HepG2 (cell line): ENCODE measurements around the gene RASGRP1. TPM values are rescaled to one million over a fixed set of nuclear protein-coding genes. Genes with fewer than 3 reads are reported as not detected.

Experiments used
- ATAC-seq: fragments of 200-7000 bp; cut with Tn5 transposase; 3 replicates; pipeline ENCODE4 v1.9.1; 2020; ENCODE audit warnings: mild to moderate bottlenecking, moderate library complexity
- BruUV-seq: library from RNA; stranded (reverse); fragments of 400-500 nt; replicated peaks from 2 replicates; lab custom pipeline; 2021; lab: Mats Ljungman, UMichigan
- CTCF ChIA-PET: fragments of 300-600 bp; formaldehyde crosslinking; extraction: SDS; loops from one replicate; lab custom pipeline; 2021; ENCODE audit warnings: low total read pairs, inconsistent platforms, low intra/inter-chr PET ratio; lab: Yijun Ruan, JAX
- POLR2A ChIA-PET: fragments of 350-600 bp; sonication (Branson Sonifier 250); formaldehyde crosslinking; loops from one replicate; lab custom pipeline; 2020; ENCODE audit warnings: antibody characterized with exemption, inconsistent platforms; lab: Yijun Ruan, JAX
- DNase-seq: peaks from one replicate; pipeline ENCODE4 v3.0.0-alpha.2; 2015; ENCODE audit warnings: low spot score
- FAIRE-seq: peaks from 3 replicates; lab custom pipeline; 2011; peaks lifted over from hg19 to GRCh38; lab: Jason Lieb, UNC
- H2AFZ ChIP-seq: one replicate; pipeline ENCODE4 v1.6.1; 2011; ENCODE audit warnings: low read length, inconsistent platforms
- H3K27ac ChIP-seq: fragments of 300-600 bp; 3 replicates; pipeline ENCODE4 v1.8.0; 2011; ENCODE audit warnings: mixed run types, mild to moderate bottlenecking, mixed read lengths, low read length, inconsistent platforms; ENCODE audit not compliant: insufficient read depth; ENCODE audit errors: extremely low read length
- H3K27me3 ChIP-seq, 2 experiments: fragments of 200-600 bp in 1 of 2; 2 replicates in 1 of 2; 3 replicates in 1 of 2; pipeline versions ENCODE4 v1.6.0 to v1.8.0; 2011; ENCODE audit warnings: low read length in 2 of 2, mild to moderate bottlenecking in 2 of 2, moderate library complexity in 2 of 2, inconsistent platforms in 1 of 2; ENCODE audit not compliant: insufficient read depth in 2 of 2, control insufficient read depth in 1 of 2
- H3K36me3 ChIP-seq, 2 experiments: fragments of 200-600 bp in 1 of 2; replicated peaks in 1 of 2; 2 replicates in 1 of 2; 3 replicates in 1 of 2; pipeline versions ENCODE4 v1.5.1 to v1.8.0; 2011; ENCODE audit warnings: low read length in 2 of 2, inconsistent platforms in 1 of 2; ENCODE audit not compliant: insufficient read depth in 2 of 2, control insufficient read depth in 1 of 2
- H3K4me1 ChIP-seq: 2 replicates; pipeline ENCODE4 v1.5.1; 2012; ENCODE audit warnings: low read length, inconsistent platforms; ENCODE audit not compliant: insufficient read depth
- H3K4me2 ChIP-seq: 2 replicates; pipeline ENCODE4 v1.6.0; 2011; ENCODE audit warnings: low read depth, low read length, inconsistent platforms
- H3K4me3 ChIP-seq, 3 experiments: fragments of 200-600 bp in 1 of 3; sonication (generic), shearing (Covaris generic) in 1 of 3; replicated peaks in 1 of 3; 2 replicates each; pipeline ENCODE4 v1.5.1; 2011 to 2016; ENCODE audit warnings: low read length in 3 of 3, inconsistent platforms in 2 of 3, low read depth in 2 of 3, mild to moderate bottlenecking in 2 of 3, control low read depth in 1 of 3, mixed read lengths in 1 of 3; ENCODE audit not compliant: insufficient read depth in 1 of 3
- H3K79me2 ChIP-seq: one replicate; pipeline ENCODE4 v1.6.1; 2011; ENCODE audit warnings: low read length, inconsistent platforms; ENCODE audit not compliant: insufficient read depth
- H3K9ac ChIP-seq: 2 replicates; pipeline ENCODE4 v1.6.0; 2011; ENCODE audit warnings: mild to moderate bottlenecking, low read depth, low read length, inconsistent platforms; ENCODE audit not compliant: insufficient read depth
- H3K9me3 ChIP-seq: 2 replicates; pipeline ENCODE4 v1.5.1; 2012; ENCODE audit warnings: mild to moderate bottlenecking, low read length
- H4K20me1 ChIP-seq: 2 replicates; pipeline ENCODE4 v1.6.0; 2011; ENCODE audit warnings: inconsistent platforms, mild to moderate bottlenecking, low read length, moderate library complexity; ENCODE audit not compliant: insufficient read depth
- CEBPB ChIP-seq: IDR thresholded peaks from 2 replicates; pipeline ENCODE4 v1.6.1; 2011; ENCODE audit warnings: low read depth, low read length, improper control_type of control experiment, borderline replicate concordance
- ZNF451 ChIP-seq: sonication (generic); formaldehyde crosslinking; IDR thresholded peaks from 2 replicates; pipeline ENCODE4 v1.5.0; 2020; ENCODE audit warnings: mild to moderate bottlenecking, missing genetic modification reagents
- WGBS: methylation state at CpG from one replicate; pipeline ENCODE4 v1.1.6; 2017; ENCODE audit warnings: low lambda C conversion rate; 5-methylcytosine and 5-hydroxymethylcytosine counted together
- in situ Hi-C: cut with HindIII; loops from 2 replicates; pipeline ENCODE4 v1.10.0; 2017; ENCODE audit warnings: low pct_unique_long_range_greater_than_20kb; ENCODE audit not compliant: extremely low pct_ligation_motif_present
- intact Hi-C: fragments of 100-400 bp; cut with micrococcal nuclease; formaldehyde crosslinking; loops from one replicate; pipeline ENCODE4 v1.10.0; 2022; ENCODE audit not compliant: unreplicated experiment
- polyA plus RNA-seq, 8 experiments: library from polyadenylated mRNA; depleted of rRNA in 3 of 8; stranded (reverse) in 7 of 8; unstranded in 1 of 8; fragments of >200 nt; fragmentation: Illumina TruSeq in 4 of 8; extraction: Trizol in 4 of 8; gene quantifications; 2 replicates each; pipeline versions ENCODE4 v1.2.1 to v1.2.3, GENCODE V29; 2011 to 2016; ENCODE audit warnings: low read depth in 4 of 8, missing spikeins in 1 of 8, mixed read lengths in 1 of 8; ENCODE audit not compliant: insufficient read depth in 1 of 8
- total RNA-seq, 5 experiments: library from RNA; depleted of rRNA; stranded (reverse); fragments of >200 nt; fragmentation: Illumina TruSeq; extraction: Trizol; gene quantifications; 2 replicates each; pipeline ENCODE4 v1.2.3, GENCODE V29; 2016; ENCODE audit warnings: low read depth in 1 of 5
- TF ChIP-seq, protein P1 (sequence below): IDR thresholded peaks from 2 replicates; pipeline ENCODE4 v1.6.1; 2018; ENCODE audit warnings: missing genetic modification reagents

RASGRP1 gene
- total and polyA plus RNA-seq, 2 of the 13 experiments (the other 11 are each of a cell fraction or from before 2014, with no cell fraction given): 0.07 TPM; not detected in 1

DNA sequence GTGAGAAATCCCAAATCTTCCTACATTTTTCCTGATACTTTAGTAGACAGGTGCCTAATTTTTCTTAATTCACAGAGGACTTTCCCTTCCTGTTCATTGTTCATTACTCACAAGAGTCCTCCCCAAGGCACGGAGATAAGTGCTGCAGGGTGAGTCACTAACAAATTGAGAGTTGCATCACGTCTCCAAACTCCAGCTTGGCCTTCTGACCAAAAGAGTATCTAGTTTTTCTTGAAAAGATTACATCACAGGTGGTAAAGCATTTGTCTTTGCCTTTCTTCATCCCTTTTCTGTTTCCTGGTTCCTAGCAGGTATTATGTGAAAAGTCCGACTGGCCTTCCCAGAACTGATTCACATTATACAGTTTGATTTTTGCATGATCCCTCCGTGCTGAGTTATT, 24.9 kb upstream of the RASGRP1 start:
- TF ChIP-seq CEBPB: peak; percentile 5; the same call in 1 of the 2 replicates
- TF ChIP-seq ZNF451 (CRISPR knock-in tag): no peak
- ChIA-PET POLR2A (no interaction called here), CTCF (no interaction called here)
- in situ Hi-C loops (no loop called here), intact Hi-C loops (no loop called here)
- Histone ChIP-seq H3K27me3 (peaks cover 0 to 6% of the 10 kb centered on the region in 2 experiments; a peak in 2 of 5 replicates), H3K79me2 (no peaks in the 10 kb centered on the region), H2AFZ (no peak overlapping the region), H3K36me3 (no peaks in the 10 kb centered on the region), H3K4me1 (no peaks in the 10 kb centered on the region), H3K9ac (no peak overlapping the region), H4K20me1 (no peaks in the 10 kb centered on the region; the same call in 1 of the 2 replicates), H3K9me3 (no peaks in the 10 kb centered on the region), H3K27ac (no peak overlapping the region), H3K4me2 (no peak overlapping the region), H3K4me3 (no peak overlapping the region)
- no TSS peak for BruUV-seq
- 0% methylated on average over 4 of the region's 4 CpGs for WGBS
- ATAC-seq: no peak
- DNase-seq: no peak
- no peak for FAIRE-seq

DNA sequence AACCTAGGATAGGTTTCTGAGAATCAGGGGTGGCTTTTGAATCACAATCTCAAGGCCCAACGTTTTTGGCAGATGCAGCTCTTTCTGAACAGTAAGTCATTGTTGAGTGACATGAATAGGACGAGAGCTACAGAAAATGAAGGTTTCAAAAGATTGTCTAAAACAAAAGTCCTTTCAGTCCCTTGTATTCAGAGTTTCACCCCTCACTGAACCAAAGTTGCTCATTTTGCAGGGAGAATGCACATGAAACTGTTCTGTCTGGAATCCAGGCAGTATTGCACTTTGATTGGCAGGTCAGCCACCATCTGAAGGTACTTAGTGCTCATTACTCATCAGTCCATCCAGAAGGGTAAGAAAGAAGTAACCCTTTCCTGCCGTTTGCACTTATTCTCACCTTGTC, 24.1 kb upstream of the RASGRP1 start:
- H3K27ac ChIP-seq: no peak overlapping the region
- no TSS peak for BruUV-seq

More for the DNA sequence above, 24.1 kb upstream of the RASGRP1 start:
- in situ Hi-C loops: no loop called here
- Histone ChIP-seq H3K4me3 (no peak overlapping the region), H4K20me1 (no peaks in the 10 kb centered on the region; the same call in 1 of the 2 replicates), H3K4me1 (no peaks in the 10 kb centered on the region), H2AFZ (no peak overlapping the region), H3K9ac (no peak overlapping the region), H3K27me3 (peaks cover 0 to 6% of the 10 kb centered on the region in 2 experiments; a peak in 2 of 5 replicates), H3K4me2 (no peak overlapping the region), H3K79me2 (no peaks in the 10 kb centered on the region), H3K36me3 (no peaks in the 10 kb centered on the region), H3K9me3 (no peaks in the 10 kb centered on the region)
- intact Hi-C loops: no loop called here
- TF ChIP-seq, protein P1, sequence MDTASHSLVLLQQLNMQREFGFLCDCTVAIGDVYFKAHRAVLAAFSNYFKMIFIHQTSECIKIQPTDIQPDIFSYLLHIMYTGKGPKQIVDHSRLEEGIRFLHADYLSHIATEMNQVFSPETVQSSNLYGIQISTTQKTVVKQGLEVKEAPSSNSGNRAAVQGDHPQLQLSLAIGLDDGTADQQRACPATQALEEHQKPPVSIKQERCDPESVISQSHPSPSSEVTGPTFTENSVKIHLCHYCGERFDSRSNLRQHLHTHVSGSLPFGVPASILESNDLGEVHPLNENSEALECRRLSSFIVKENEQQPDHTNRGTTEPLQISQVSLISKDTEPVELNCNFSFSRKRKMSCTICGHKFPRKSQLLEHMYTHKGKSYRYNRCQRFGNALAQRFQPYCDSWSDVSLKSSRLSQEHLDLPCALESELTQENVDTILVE (CRISPR knock-in tag): no peak
- FAIRE-seq (no peak), ATAC-seq (no peak), DNase-seq (no peak)
- CTCF ChIA-PET: no interaction called here
- WGBS: 3% methylated on average over 3 of the region's 3 CpGs
- POLR2A ChIA-PET: no interaction called here
